Measurements from ENCODE around the gene BIRC5. TPM values are rescaled to one million over a fixed set of nuclear protein-coding genes. Genes with fewer than 3 reads are reported as not detected.

BIRC5 gene
- total RNA-seq, 1 donor from 2014 or later, result 1.1 TPM

DNA sequence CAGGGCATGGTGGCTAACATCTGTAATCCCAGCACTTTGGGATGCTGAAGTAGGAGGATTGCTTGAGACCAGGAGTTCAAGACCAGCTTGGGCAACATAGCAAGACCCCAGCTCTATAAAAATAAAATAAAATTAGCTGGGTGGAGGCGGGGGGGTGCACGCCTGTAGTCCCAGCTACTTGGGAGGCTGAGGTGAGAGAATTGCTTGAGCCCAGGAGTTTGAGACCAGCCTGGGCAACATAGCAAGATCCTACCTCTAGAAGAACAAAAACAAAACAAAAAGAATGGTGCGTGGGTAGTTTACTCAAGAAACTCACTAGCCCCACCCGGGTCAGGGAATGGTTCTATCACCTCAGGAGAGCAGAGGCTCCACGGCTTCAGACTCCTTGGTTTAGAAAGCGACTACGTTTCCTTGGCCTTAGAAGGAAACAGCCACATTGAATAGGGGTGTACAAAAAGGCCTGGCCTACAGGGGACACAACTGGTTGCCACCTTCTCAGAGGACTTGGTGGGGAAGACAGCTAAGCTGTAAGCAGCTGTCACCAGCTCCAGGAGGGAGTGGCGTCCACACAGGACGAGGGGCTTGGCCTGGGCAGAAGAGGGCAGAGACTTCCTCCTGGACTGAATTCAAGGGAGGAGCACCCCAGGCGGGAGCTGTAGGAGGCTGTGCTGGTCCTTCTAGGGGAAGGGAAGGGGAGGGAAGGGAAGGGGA is 27.9 kb upstream of the BIRC5 start:
- no peaks in the 10 kb centered on the region for H3K27me3 ChIP-seq
- peak; percentile 73 for DNase-seq
- intact Hi-C loops (cut with DNase I), result no loop called here
- no peaks in the 10 kb centered on the region for H3K9me3 ChIP-seq
- H3K27ac ChIP-seq, result peak overlapping the region; percentile 20
- peaks cover 12% of the 10 kb centered on the region for H3K4me1 ChIP-seq
- TF ChIP-seq, protein P1, sequence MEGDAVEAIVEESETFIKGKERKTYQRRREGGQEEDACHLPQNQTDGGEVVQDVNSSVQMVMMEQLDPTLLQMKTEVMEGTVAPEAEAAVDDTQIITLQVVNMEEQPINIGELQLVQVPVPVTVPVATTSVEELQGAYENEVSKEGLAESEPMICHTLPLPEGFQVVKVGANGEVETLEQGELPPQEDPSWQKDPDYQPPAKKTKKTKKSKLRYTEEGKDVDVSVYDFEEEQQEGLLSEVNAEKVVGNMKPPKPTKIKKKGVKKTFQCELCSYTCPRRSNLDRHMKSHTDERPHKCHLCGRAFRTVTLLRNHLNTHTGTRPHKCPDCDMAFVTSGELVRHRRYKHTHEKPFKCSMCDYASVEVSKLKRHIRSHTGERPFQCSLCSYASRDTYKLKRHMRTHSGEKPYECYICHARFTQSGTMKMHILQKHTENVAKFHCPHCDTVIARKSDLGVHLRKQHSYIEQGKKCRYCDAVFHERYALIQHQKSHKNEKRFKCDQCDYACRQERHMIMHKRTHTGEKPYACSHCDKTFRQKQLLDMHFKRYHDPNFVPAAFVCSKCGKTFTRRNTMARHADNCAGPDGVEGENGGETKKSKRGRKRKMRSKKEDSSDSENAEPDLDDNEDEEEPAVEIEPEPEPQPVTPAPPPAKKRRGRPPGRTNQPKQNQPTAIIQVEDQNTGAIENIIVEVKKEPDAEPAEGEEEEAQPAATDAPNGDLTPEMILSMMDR (IDR thresholded peaks at IDR 0.05), result no peak
- peaks cover 3% of the 10 kb centered on the region for H3K36me3 ChIP-seq
- peak; percentile 57 for ATAC-seq
- no peak overlapping the region for H3K4me3 ChIP-seq

DNA sequence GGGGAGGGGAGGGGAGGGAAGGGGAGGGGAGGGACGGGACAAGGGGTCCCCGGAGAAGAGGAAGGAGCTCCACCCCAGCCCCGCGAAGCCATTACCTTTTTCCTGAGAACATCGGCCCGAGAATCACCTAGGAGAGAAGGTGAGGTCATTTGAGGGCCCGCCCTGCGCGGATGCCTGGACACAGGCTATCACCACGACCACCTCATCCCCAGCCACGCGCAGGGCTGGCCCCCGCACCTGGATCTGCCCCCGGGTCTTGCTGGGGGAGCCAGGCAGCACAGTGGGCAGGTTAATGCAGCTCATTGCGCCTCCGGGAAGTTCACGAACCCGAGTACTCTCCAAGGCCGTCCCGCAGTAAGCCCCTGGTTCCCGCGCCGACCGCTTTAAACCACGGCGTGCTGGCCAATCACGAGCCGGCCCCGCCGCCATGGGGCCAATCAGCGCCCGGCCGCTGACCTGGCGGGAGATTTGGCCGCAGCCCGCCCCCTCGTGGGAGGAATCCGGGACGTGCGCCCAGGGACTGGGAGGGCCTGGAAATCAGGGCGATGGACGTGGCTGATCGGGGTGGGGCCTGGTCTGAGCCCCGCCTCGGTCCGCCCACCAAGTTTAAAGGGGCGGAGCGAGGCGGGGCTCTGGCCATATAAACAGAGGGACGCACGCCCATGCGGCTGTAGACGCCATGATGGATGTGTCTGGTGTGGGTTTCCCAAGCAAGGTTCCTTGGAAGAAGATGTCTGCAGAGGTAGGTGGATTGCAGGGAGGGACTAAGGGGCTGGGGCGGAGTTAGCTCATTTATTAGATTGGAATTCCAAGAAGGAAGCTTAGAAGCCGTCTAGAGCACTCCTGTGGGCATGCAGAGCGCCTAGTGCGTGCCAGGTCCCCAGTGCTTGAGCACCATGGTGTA is 27.1 kb upstream of the BIRC5 start, which contains the start of the genes AFMID and TK1:
TSS of gene AFMID (plus strand) at position 671 of the 904 bp plus-strand sequence. CDS start at position 680, 9 bp downstream.
TSS of gene TK1 (minus strand) at position 361 of the 904 bp plus-strand sequence. CDS start at position 303, 58 bp downstream.
- Histone ChIP-seq H3K4me3 (peak within 1 kb of the TSS; percentile 48), H3K36me3 (peaks cover 9% of the 10 kb centered on the region), H3K27ac (peak within 1 kb of the TSS; percentile 60), H3K4me1 (peaks cover 12% of the 10 kb centered on the region), H3K9me3 (no peaks in the 10 kb centered on the region), H3K27me3 (no peaks in the 10 kb centered on the region)
- peak; percentile 97 for ATAC-seq
- TF ChIP-seq, protein P1 (IDR thresholded peaks at IDR 0.05), result peak; percentile 78
- peak; percentile 98 for DNase-seq
- intact Hi-C loops (cut with DNase I), result no loop called here

DNA sequence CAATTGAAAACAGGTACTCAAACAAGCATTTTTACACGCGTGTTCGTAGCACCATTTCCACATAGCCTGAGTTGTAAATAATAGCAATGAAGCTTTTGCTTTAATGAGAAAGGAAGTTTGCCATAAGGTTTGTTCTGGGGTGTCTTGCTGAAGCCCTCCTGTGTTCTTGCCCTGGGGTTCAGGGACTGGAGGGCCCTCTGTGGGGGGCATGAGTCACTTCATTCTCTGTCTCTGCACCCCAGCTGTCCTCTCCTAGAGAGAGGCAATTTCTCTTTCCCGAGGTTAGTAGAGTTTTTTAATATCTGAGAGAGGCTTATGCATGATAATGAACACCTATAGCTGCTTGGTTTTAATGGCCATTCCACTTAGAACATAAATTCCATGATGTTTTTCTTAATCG is 17.3 kb upstream of the BIRC5 start:
- TF ChIP-seq, protein P1 (IDR thresholded peaks at IDR 0.05), result no peak
- no peak overlapping the region for H3K4me3 ChIP-seq
- peaks cover 18% of the 10 kb centered on the region for H3K36me3 ChIP-seq
- DNase-seq (no peak), ATAC-seq (no peak)
- peaks cover 6% of the 10 kb centered on the region for H3K4me1 ChIP-seq
- intact Hi-C loops (cut with DNase I), result no loop called here
- H3K9me3 ChIP-seq, result no peaks in the 10 kb centered on the region
- no peak overlapping the region for H3K27ac ChIP-seq
- no peaks in the 10 kb centered on the region for H3K27me3 ChIP-seq

DNA sequence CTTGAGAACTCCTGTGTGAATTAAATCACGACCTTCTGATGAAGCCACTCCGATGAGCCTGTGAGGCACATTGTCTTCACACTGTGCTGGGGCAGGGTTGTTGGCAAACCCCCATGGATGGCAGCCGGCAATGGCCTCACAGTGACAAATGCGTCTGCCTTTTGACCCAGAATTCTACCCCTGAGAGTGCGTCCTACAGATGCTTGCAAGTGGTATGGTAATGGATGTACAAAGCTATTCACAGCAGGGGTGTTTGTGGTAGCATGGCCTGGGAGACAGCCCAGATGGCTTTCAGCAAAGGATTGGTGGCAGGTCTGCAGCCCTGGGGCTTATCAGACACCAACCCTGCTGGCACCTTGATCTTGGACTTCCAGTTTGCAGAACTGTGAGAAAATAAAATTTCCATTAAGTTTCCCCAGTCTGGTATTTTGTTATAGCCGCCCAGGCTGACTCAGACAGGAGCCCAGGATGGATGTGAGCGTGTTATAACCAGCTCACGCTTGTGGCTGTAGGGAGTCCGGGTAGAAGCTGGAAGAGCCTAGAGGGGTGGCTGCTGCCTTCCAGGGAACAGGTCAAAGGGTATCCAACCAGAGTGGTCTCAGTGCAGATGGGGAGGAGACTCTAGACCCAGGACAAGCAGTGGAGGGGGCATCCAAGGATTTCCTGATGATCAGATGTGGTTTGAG is 16.8 kb upstream of the BIRC5 start:
- Histone ChIP-seq H3K27ac (no peak overlapping the region), H3K27me3 (no peaks in the 10 kb centered on the region), H3K4me1 (peaks cover 6% of the 10 kb centered on the region), H3K4me3 (no peak overlapping the region), H3K9me3 (no peaks in the 10 kb centered on the region), H3K36me3 (peaks cover 17% of the 10 kb centered on the region)
- no peak for ATAC-seq
- DNase-seq, result no peak
- TF ChIP-seq, protein P1 (IDR thresholded peaks at IDR 0.05), result no peak
- intact Hi-C loops (cut with DNase I), result no loop called here

DNA sequence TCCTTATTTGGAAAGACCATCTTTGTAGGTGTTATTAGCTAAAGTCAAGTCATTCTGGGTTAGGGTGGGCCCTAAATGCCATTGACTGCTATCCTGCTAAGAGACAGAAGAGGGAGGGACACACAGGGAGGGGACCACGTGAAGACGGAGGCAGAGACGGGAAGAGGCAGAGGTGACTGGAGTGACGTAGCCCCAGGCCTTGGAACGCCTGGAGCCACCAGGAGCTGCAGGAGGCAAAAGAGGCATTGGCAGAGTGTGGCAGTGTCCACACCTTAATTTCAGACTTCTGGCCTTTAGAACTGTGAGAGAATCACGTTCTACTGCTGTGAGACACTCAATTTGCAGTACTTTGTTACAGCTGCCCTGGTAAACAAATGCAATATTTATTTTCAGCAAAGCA is 13.6 kb upstream of the BIRC5 start:
- intact Hi-C loops (cut with DNase I), result no loop called here
- H3K36me3 ChIP-seq, result peaks cover 11% of the 10 kb centered on the region
- ATAC-seq, result no peak
- H3K4me3 ChIP-seq, result no peak overlapping the region
- TF ChIP-seq, protein P1 (IDR thresholded peaks at IDR 0.05), result no peak
- peaks cover 6% of the 10 kb centered on the region for H3K4me1 ChIP-seq
- no peaks in the 10 kb centered on the region for H3K27me3 ChIP-seq
- H3K9me3 ChIP-seq, result no peaks in the 10 kb centered on the region
- no peak for DNase-seq
- no peak overlapping the region for H3K27ac ChIP-seq

Data from upper lobe of right lung (tissue), 1 donor.